ENCODE results near the gene MSH3.

MSH3 gene

DNA sequence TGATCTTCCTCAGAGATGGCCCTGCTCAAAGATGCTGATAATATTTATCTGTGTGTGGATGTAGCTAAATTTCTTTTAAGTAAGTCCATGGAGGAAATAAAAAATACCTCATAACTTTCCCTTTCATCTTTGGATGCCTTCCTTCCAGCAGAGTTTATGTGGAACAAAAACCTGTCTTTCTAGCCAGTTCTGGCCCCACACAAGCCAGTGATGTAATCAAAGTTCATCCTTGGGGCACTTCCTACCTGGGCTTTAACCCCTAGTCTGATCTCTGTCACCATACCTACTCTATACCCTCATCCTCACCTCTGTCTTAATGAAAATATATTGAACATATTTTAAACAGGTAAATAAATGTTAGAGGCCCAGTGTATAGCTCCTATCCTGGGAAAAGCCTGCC is 265.9 kb downstream of the MSH3 start:
- no peak for DNase-seq

DNA sequence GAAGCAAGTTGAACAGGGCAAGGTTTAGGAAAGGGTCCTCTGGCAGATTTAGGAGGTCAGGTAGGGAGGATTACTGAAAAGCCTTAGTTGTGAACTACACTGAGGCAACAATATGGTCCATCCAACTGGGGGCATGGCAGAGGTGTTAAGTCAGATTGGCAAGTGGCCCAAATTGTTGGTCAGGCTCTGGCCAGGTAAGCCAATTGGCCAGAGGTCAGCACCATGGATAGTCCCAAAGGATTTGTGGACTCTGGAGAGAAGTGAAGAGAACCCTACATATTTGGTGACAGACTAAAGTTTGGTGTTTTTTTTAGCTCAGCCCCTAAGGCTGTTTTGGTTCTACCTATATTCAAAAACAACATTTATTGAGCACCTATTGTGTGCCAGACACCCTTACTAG is 266.6 kb downstream of the MSH3 start:
- DNase-seq: no peak

DNA sequence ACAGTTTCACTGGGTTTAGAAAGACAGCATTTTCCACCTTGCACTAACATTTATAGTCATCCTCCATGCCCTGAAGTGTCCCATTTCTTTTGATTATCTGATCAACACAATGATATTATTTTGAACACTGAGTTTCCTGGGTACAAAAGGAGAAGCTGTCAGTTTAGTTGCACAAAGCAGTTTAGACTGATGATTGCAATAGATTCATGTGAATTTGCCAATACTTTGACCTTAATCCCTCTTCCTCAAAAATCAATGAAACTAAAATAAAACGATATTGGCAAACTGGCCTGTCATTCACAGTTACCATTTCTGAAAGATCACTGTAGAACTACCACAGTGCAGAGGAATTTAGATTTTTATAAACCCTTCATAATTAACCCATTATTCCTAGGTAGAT is 271.5 kb downstream of the MSH3 start:
- no peak for DNase-seq

Measured in stimulated activated CD8-positive, alpha-beta memory T cell treated with anti-CD3 and anti-CD28 coated beads, Interleukin-4, amount 100 ng/mL, for 48 hours (primary cell).